Dermis microvascular lymphatic vessel endothelial cell (primary cell): ENCODE measurements around the gene DEF6. TPM values are rescaled to one million over a fixed set of nuclear protein-coding genes. Genes with fewer than 3 reads are reported as not detected.
A peak's percentile ranks its signal among the peaks of the same experiment; 100 is the strongest.
"Not testable (repeated sequence)": the region's sequence is repeated elsewhere in the genome, so short reads cannot be mapped to it uniquely, and the experiment has no call there.

Experiments used
- DNase-seq, 2 donors: peaks; one replicate each; pipeline versions ENCODE4 v3.0.0 to v3.0.0-alpha.2; 2010; ENCODE audit warnings: low read depth in 2 of 2
- total RNA-seq: library from RNA; depleted of rRNA; stranded (reverse); fragments of >200 nt; gene quantifications from 2 replicates; pipeline ENCODE4 v1.2.1, GENCODE V29; 2014

Gene DEF6
- total RNA-seq, 1 donor from 2014 or later, result 0.51 TPM

- DNase-seq, result peak in 1 of 2 donors; percentile 52
These were observed 16.7 kb upstream of the DEF6 start for GRCh38 chr6:35280903-35281302.

GRCh38 chr6:35282472-35282871 is 15.1 kb upstream of the DEF6 start:
- DNase-seq, result no peak

DNA sequence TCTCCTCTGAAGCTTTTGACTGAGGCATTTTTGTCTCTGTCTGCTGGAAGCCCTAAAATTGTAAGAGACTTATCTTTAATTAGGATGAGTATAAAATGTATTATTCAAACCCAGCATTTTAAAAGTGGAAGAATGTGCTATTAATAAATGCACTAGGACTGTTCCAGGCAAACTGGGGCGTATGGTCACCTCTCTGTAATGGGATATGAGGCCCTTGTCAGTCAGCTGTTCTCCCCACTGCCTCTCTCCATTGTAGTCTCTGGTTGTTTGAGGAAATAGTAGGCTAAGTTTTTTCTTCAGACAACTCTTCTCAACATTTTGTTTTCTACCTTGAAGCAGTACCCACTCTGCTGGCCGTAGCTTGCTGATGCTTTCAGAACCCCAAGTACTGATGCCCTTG is 14.3 kb upstream of the DEF6 start:
- DNase-seq, result no peak

DNA sequence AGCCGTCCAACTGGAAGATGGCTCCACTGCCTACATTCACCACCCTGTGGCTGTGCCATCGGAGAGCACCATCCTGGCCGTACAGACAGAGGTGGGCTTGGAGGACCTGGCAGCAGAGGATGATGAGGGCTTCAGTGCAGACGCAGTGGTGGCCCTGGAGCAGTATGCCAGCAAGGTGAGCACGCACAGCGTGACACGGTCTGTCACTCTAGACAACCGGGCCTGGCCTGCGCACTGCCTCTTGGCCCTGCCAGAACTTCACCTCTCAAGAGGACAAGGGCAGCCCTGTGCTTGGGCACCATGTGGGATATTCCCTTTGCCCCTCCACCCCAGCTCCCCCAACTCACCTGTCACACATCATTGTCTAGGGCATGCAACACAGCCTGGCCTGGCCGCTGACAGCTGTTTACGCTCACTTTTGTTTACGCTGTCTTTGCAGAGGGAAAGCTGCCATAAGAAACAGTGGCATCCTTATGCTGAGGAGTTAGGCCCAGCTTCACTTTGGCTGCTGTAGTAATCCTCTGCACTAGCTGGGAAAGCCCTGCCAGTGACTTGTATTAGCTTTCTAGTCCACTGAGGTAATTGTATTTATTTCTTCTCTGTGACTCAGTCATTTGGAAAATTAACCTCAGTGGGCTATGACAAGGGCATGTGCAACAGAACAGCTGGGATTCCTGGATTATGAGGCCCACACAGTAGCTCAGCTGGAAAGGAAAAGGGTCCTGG is 9.8 kb upstream of the DEF6 start:
- no peak for DNase-seq

DNA sequence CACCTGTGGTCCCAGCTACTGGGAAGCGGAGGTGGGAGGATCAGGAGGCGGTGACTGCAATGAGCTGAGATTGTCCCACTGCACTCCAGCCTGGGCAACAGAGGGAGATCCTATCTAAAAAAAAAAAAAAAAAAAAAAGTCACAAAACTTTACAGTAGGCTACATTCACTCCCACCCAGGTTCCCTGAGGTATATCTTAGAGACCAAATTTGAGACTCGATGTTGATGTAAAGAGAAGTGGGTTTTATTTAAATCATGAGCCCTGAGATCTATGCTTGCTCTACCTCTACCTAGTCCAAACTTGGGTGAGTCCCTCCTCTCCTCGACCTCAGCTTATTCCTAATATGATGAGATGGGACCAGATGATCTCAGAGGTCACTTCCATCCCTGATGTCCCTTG is 8.8 kb upstream of the DEF6 start:
- DNase-seq, result no peak

DNA sequence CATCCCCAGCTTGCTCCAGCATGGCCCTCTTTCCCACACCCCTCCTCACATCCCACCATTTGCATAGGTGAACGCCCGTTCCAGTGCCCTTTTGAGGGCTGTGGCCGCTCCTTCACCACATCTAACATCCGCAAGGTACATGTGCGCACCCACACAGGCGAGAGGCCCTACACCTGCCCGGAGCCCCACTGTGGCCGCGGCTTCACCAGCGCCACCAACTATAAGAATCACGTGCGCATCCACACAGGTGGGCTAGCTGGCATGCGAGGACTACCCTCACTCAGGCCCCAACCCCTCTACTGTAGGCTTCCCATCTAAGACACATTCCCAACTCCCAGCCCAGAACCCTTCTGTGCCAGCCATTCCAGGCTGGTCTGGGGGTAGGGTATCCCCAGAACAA is 6.1 kb upstream of the DEF6 start:
- DNase-seq, result no peak

DNA sequence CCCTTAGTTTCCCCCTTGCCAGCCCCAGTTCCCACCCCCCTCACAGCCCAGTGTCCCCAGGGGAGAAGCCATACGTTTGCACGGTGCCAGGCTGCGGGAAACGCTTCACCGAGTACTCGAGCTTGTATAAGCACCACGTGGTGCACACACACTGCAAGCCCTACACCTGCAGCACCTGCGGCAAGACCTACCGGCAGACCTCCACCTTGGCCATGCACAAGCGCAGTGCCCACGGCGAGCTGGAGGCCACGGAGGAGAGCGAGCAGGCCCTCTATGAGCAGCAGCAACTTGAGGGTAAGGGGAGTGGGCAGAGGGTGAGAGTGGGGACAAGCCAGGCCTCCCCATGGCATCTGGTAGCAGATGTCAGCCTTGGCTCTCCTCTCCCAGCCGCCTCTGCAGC is 5.1 kb upstream of the DEF6 start:
- DNase-seq, result no peak

- no peak for DNase-seq
These were observed 3.9 kb upstream of the DEF6 start for GRCh38 chr6:35293681-35294080.

DNA sequence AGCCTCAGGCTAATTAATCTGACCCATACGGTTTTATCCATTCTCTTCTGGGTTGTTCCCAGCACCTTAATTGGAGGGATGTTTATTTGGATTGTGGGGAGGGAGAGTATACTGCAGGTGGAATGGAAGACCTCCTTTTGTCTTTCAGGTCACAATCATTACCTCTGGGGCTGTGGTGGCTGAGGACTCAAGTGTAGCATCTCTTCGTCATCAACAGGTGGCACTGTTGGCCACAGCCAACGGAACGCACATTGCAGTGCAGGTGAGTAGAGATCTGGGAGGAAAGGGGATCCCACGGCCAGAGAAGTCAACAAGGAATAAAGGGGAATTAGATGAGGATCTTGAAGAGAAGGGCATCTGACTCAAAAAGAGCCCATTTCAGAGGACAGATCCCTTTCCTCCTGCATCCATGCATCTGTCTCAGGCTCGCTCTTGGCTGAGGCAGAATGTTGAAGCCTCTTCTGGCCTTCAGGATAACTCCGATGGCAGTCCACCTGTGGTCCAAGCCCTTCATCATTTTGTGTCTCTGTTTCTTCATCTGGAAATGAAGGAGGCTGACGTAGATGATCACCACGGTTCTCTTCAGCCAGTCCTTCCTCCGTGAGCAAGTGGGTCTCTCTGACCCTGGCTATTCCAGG is 3.2 kb upstream of the DEF6 start:
- DNase-seq, result peak; percentile 25 to 55

DNA sequence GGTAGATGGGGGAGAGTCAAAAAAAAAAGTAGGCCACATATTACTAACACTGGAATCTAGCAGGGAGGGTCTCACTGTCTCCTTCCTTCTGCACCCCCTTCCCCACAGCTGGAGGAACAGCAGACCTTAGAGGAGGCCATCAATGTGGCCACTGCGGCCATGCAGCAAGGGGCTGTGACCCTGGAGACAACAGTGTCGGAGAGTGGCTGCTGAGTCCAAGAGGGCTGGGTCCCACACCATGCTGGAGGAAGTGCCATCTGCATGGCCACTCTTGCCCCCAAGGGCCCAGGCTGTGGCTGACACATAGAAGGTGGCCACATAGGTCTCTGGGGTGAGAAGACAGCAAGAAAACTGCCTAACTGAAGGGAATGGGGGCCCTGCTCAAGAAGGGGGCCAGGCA is 2.6 kb upstream of the DEF6 start:
- no peak for DNase-seq

GRCh38 chr6:35295521-35296315 is 1.9 kb upstream of the DEF6 start:
- DNase-seq, result no peak

DNA sequence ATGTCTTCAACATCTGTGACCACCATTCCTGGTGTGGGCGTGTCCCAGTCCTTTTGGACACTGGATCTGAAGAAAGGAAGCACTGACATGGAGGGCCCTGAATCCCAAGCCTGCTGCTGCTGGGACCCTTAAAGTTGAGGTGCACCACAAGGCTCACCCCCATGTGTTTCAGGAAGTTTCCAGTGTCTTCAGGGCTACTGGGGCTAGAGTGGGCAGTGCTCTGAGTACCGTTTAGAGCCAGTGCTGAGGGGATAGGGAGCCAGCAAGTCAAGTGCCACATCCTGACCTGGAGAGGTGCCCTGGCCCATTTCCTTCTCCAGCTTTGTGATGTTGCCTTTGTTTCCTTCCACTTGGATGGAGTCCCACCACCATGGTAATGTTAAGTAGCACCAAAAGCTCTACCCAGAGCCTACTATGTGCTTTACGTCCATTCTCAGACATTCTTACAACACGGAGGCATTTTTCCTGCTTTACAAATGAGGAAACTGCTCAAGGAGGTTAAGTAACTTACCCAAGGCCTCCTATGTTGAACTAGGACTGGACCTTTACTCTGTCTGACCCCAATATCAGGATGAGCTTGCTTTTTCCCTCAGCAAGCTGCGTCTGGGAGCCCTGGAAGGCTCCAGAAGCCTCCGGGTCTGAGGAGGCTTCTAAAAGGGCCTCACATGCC is 552 bp upstream of the DEF6 start:
- DNase-seq, result no peak

DNA sequence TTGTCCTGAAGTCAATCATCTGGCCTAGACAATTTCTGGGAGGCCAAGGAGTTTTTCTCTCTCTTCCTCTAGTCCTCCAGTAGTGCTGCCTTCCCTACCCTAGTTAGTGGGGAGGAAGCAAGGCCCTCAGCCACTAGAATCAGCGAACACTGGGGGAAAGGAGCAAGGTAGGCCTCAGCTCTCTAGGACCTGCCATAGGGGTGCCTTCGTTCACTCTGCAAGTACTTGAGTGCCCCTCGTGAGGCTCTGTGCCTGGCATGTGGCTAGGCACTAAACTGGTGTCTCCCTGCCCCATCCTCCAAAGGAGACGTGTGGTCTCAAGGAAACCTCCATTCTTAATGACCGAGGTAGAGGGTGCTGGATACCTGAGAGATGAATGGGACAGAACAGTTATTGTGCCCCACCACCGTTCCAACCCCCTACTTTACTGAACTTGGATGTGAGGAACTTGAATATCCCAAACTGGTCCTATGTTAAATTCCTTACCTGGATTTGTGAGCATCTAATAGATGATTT is 1.1 kb downstream of the DEF6 start:
- DNase-seq, result no peak

DNA sequence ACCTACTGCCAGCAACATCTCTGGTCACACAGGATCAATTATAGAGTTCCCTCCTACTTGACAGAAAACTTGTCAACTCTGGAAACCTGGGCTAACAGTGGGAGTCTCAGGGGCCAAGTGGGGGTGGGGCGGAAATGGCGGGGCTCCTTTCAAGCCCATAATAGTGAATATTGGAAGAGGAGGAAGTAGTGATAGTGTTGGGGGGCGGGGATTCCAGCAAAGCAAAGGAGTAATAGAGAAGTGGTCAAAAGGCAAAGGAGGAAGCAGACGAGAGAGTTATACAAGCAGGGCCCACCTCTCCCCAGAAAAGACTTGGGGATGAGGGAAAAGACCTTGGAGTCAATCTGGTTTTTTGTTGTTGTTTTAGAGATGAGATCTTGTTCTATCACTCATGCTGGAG is 2.1 kb downstream of the DEF6 start:
- DNase-seq, result no peak

DNA sequence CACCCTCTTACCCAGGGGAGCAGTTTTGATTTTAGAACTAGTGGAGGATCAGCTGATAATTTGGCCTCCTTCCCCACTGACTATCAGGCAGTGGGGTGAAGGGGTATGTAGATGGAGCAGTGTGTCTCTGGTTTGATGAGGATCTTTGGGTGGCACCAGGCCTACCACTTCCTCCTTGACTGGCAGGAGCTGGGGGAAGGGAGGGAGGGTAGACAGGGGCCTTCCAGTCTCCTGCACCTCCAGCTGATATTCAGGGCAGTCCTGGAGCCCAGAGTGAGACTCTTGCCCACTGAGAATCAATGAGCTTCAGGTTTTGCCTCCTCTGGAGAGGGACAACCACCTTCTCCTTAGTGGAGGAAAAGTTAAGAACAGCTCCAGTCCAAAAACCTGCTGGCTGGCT is 3.2 kb downstream of the DEF6 start:
- no peak for DNase-seq

- peak in 1 of 2 donors; percentile 14 for DNase-seq
These were observed 5.1 kb downstream of the DEF6 start for GRCh38 chr6:35302604-35303241.

DNA sequence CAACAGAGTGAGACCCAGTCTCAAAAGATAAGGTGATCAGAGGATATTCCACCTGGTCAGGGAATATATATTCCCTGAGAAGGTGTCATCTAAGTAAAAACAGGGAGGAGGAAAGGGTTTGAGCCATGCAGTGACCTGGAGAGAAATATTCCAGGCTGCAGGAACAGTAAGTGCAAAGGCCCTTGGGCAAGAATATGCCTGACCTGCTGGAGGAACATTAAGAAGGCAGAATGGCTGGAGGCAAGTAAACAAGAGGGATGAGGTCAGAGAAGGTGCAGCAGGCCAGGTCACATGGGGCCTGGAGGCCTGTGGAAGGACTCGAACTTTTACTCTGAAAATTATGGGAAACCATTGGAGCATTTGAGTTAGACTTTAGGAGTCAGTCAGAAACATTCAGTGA is 6.7 kb downstream of the DEF6 start:
- no peak for DNase-seq

DNA sequence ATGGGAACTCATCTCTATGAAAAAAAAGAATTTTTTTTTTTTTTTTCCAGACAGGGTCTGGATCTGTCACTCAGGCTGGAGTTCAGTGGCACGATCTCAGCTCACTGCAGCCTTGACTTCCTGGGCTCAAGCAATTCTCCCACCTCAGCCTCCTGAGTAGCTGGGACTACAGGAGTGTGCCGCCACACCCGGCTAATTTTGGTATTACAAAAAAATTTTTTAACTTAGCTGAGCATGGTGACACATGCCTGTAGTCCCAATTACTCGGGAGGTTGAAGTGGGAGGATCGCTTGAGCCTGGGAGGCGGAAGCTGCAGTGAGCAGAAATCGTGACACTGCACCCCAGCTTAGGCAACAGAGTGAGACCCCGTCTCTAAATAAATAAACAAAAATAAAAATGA is 7.5 kb downstream of the DEF6 start:
- DNase-seq, result no peak

DNA sequence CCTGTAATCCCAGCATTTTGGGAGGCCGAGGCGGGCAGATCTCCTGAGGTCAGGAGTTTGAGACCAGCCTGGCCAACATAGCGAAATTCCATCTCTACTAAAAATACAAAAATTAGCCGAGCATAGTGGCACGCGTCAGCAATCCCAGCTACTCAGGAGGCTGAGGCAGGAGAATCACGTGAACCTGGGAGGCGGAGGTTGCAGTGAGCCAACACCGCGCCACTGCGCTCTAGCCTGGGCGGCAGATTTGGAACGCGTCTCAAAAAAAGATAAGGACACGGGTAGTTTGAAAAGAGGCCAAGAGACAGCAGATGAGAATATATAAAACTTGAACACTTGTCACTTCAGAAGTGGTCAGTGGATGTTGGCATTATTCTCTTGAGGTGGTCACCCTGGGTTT is 9.5 kb downstream of the DEF6 start:
- DNase-seq, result not testable (repeated sequence)

DNA sequence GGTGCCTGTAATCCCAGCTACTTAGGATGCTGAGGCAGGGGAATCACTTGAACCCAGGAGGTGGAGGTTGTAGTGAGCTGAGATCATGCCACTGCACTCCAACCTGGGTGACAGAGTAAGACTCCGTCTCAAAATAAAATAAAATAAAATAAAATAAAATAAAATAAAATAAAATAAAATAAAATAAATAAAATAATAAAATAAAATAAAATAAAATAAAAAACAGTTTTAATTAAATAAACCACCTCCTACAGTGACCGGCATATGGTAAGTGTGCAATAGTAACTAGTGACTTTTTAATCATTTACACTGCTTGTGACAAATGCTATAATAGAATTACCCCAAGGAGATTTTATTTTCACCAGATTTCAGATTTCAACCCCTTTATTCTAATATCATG is 10.9 kb downstream of the DEF6 start:
- not testable (repeated sequence) for DNase-seq

GRCh38 chr6:35309611-35310264 is 12.1 kb downstream of the DEF6 start:
- DNase-seq, result no peak
